NCI-H2107 treated with DMSO at 0.1 percent for 48 hours (cell line): ENCODE data around the gene ARHGAP29.
"Not testable (repeated sequence)": the region's sequence is repeated elsewhere in the genome, so short reads cannot be mapped to it uniquely, and the experiment has no call there.

Source experiments
- DNase-seq: peaks from one replicate; lab custom pipeline; 2025; ENCODE audit not compliant: unreplicated experiment; lab: John Stamatoyannopoulos, UW

Gene ARHGAP29

GRCh38 chr1:94182191-94182590 is 55.2 kb downstream of the ARHGAP29 start:
- no peak for DNase-seq

DNA sequence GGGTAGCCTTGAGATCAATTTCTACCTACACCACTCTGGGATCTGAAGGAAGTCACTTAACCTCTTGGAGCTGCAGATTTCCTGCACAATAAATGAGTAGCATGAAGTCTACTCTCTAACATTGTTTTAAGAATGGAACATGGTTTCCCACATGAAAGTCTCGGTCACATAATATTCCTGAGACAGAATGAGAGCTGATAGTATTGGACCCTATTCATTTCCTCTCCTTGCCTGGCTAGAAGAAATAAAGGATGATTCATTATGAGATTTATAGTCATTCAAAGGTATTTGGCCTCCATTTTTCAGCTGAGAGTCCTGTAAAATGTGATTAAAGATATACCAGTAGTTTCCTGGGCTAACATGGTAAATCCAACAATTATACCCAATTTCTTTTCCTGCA is 56.7 kb downstream of the ARHGAP29 start:
- no peak for DNase-seq

- DNase-seq = no peak
Observed at GRCh38 chr1:94178901-94179300, 58.5 kb downstream of the ARHGAP29 start.

GRCh38 chr1:94169126-94169525 is 68.3 kb downstream of the ARHGAP29 start:
- DNase-seq = no peak

DNA sequence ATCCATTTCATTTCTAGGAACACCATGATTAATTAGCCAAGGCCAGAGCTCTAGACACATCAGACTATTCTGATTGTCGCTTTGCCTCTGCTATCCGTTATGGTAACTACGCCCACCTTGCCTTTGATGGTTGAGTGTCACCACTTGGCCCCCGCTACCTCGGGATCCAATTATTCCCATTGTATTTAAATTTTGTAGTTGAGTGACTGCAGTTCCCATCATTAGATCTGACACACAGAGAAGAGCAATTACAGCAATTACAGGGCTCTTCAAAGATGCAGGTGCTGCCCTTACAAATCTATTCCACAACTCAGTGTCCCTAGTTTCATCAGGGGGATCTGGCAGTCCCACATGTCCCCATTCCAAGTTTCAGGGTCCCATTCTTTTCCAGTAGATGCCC is 71.5 kb downstream of the ARHGAP29 start:
- no peak for DNase-seq

- not testable (repeated sequence) for DNase-seq
Observed at GRCh38 chr1:94164885-94165284, 72.5 kb downstream of the ARHGAP29 start.

GRCh38 chr1:94164121-94164520 is 73.3 kb downstream of the ARHGAP29 start:
- DNase-seq = not testable (repeated sequence)

GRCh38 chr1:94163249-94163648 is 74.1 kb downstream of the ARHGAP29 start:
- not testable (repeated sequence) for DNase-seq

DNA sequence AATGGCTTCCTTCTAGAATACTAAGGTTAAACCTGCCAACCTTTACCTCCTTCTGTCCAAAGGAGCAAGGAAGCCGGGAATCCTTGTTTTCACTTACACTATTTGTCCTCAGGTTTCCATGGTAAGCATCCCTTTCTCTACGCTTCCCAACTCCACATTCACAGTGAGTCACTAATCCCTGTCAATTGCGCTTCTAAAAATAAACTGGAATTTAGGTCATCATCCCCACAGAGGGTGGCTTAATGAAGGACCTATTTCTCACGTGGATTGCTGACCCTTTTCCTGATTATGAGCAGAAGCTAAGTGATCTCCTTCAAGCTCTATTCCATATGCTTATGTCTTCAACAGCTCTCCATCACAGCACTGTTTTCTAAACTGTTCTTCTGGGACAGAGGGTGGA is 76.6 kb downstream of the ARHGAP29 start:
- no peak for DNase-seq

GRCh38 chr1:94156096-94156625 is 81.2 kb downstream of the ARHGAP29 start:
- DNase-seq = no peak

- DNase-seq = no peak
Observed at GRCh38 chr1:94154989-94155388, 82.4 kb downstream of the ARHGAP29 start.

GRCh38 chr1:94153133-94153532 is 84.3 kb downstream of the ARHGAP29 start:
- DNase-seq = no peak

- not testable (repeated sequence) for DNase-seq
Observed at GRCh38 chr1:94149166-94149565, 88.2 kb downstream of the ARHGAP29 start.

- no peak for DNase-seq
Observed at GRCh38 chr1:94146273-94146672, 91.1 kb downstream of the ARHGAP29 start.

GRCh38 chr1:94144836-94145235 is 92.5 kb downstream of the ARHGAP29 start:
- no peak for DNase-seq

GRCh38 chr1:94143809-94144176 is 93.6 kb downstream of the ARHGAP29 start:
- peak; percentile 26 for DNase-seq

- no peak for DNase-seq
Observed at GRCh38 chr1:94143173-94143808, 94.1 kb downstream of the ARHGAP29 start.

DNA sequence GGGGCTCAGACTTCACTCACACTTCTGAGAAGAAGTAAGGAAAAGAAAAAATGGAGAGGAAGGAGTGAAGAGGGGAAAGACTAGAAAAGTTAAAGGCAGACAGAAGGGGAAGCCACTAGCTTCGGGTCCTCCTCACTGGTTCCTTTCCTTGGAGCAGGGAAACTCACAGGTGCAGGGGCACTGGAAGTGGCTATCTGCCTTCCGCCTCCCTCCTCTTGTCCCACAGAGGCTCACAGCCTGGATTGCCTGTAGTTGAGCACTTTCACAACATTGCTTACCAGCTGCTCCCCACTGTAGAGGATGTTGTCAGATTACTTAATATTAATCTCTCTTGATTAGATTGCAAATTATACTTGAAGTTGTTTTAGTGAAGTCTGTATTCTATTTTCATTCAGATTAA is 94.8 kb downstream of the ARHGAP29 start:
- DNase-seq = no peak

GRCh38 chr1:94142022-94142421 is 95.4 kb downstream of the ARHGAP29 start:
- DNase-seq = no peak

GRCh38 chr1:94132111-94132510 is 105.3 kb downstream of the ARHGAP29 start:
- no peak for DNase-seq

- no peak for DNase-seq
Observed at GRCh38 chr1:94130851-94131595, 106.4 kb downstream of the ARHGAP29 start.

- no peak for DNase-seq
Observed at GRCh38 chr1:94126651-94127050, 110.7 kb downstream of the ARHGAP29 start.
